ENCODE data around the gene ITIH3.
A peak's percentile ranks its signal among the peaks of the same experiment; 100 is the strongest.

ITIH3 gene

GRCh38 chr3:52845691-52846431, 51.3 kb downstream of the ITIH3 start:
- DNase-seq (ENCODE audit: low read depth), result no peak
- TF ChIP-seq MYC (IDR thresholded peaks at IDR 0.05; ENCODE audit: low read depth, low read length) (no peak), CTCF (IDR thresholded peaks at IDR 0.05; ENCODE audit: low read depth, low read length) (peak; percentile 49), POLR2A (IDR thresholded peaks at IDR 0.05; ENCODE audit: extremely low read depth, insufficient read length) (no peak)
- H3K4me3 ChIP-seq (ENCODE audit: low read depth, low read length), result no peak overlapping the region

- no peak for TF ChIP-seq POLR2A (IDR thresholded peaks at IDR 0.05; ENCODE audit: extremely low read depth, insufficient read length)
- no peak for TF ChIP-seq MYC (IDR thresholded peaks at IDR 0.05; ENCODE audit: low read depth, low read length)
- TF ChIP-seq CTCF (IDR thresholded peaks at IDR 0.05; ENCODE audit: low read depth, low read length), result no peak
- TF ChIP-seq MAX (IDR thresholded peaks at IDR 0.05; ENCODE audit: low read depth, low read length), result no peak
- no peak overlapping the region for H3K4me3 ChIP-seq (ENCODE audit: low read depth, low read length)
- DNase-seq (ENCODE audit: low read depth), result no peak
Measured at GRCh38 chr3:52846432-52846965, 51.9 kb downstream of the ITIH3 start.

- no peak for TF ChIP-seq MAX (IDR thresholded peaks at IDR 0.05; ENCODE audit: low read depth, low read length)
- no peak for TF ChIP-seq CTCF (IDR thresholded peaks at IDR 0.05; ENCODE audit: low read depth, low read length)
- no peak for TF ChIP-seq POLR2A (IDR thresholded peaks at IDR 0.05; ENCODE audit: extremely low read depth, insufficient read length)
- no peak for TF ChIP-seq MYC (IDR thresholded peaks at IDR 0.05; ENCODE audit: low read depth, low read length)
- no peak overlapping the region for H3K4me3 ChIP-seq (ENCODE audit: low read depth, low read length)
- no peak for DNase-seq (ENCODE audit: low read depth)
Measured at GRCh38 chr3:52847241-52847640, 52.6 kb downstream of the ITIH3 start.

- no peak for DNase-seq (ENCODE audit: low read depth)
- no peak overlapping the region for H3K4me3 ChIP-seq (ENCODE audit: low read depth, low read length)
- TF ChIP-seq POLR2A (IDR thresholded peaks at IDR 0.05; ENCODE audit: extremely low read depth, insufficient read length) (no peak), CTCF (IDR thresholded peaks at IDR 0.05; ENCODE audit: low read depth, low read length) (no peak), MYC (IDR thresholded peaks at IDR 0.05; ENCODE audit: low read depth, low read length) (no peak), MAX (IDR thresholded peaks at IDR 0.05; ENCODE audit: low read depth, low read length) (no peak)
Measured at GRCh38 chr3:52847726-52848125, 53.1 kb downstream of the ITIH3 start.

- no peak overlapping the region for H3K4me3 ChIP-seq (ENCODE audit: low read depth, low read length)
- no peak for DNase-seq (ENCODE audit: low read depth)
- TF ChIP-seq MAX (IDR thresholded peaks at IDR 0.05; ENCODE audit: low read depth, low read length) (no peak), CTCF (IDR thresholded peaks at IDR 0.05; ENCODE audit: low read depth, low read length) (no peak), MYC (IDR thresholded peaks at IDR 0.05; ENCODE audit: low read depth, low read length) (no peak), POLR2A (IDR thresholded peaks at IDR 0.05; ENCODE audit: extremely low read depth, insufficient read length) (no peak)
Measured at GRCh38 chr3:52848617-52849016, 54.0 kb downstream of the ITIH3 start.

Measured in NB4 (cell line).